PC-3 (cell line): ENCODE results near the gene DNAAF3. TPM values are rescaled to one million over a fixed set of nuclear protein-coding genes. Genes with fewer than 3 reads are reported as not detected.
A peak's percentile ranks its signal among the peaks of the same experiment; 100 is the strongest.

Source experiments
- ATAC-seq: fragments of 200-7000 bp; cut with Tn5 transposase; 2 replicates; pipeline ENCODE4 v1.9.1; 2020; ENCODE audit warnings: mild to moderate bottlenecking, moderate library complexity
- BruUV-seq: library from RNA; stranded (reverse); fragments of 400-500 nt; replicated peaks from 2 replicates; lab custom pipeline; 2021; lab: Mats Ljungman, UMichigan
- CTCF ChIA-PET: fragments of 300-600 bp; sonication (Branson Sonifier 250); formaldehyde crosslinking; loops from one replicate; lab custom pipeline; 2022; ENCODE audit warnings: antibody characterized with exemption; lab: Charles Lee
- POLR2A ChIA-PET: fragments of 300-600 bp; sonication (Branson Sonifier 250); formaldehyde crosslinking; loops from one replicate; lab custom pipeline; 2022; ENCODE audit warnings: antibody characterized with exemption; ENCODE audit not compliant: unreplicated experiment; lab: Charles Lee
- DNase-seq: peaks from one replicate; pipeline ENCODE4 v3.0.0-alpha.2; 2015
- H2AFZ ChIP-seq: fragments of 300-600 bp; sonication (generic); 2 replicates; pipeline ENCODE4 v1.6.0; 2016; ENCODE audit warnings: antibody characterized with exemption, low read length
- H3F3A ChIP-seq: fragments of 300-600 bp; sonication (generic); one replicate; pipeline ENCODE4 v1.6.0; 2017; ENCODE audit warnings: antibody characterized with exemption, low read length, control low read depth, mild to moderate bottlenecking; ENCODE audit not compliant: unreplicated experiment
- H3K27ac ChIP-seq: fragments of 300-600 bp; sonication (generic); 2 replicates; pipeline ENCODE4 v1.5.1; 2016; ENCODE audit warnings: mild to moderate bottlenecking, low read length
- H3K27me3 ChIP-seq: fragments of 300-600 bp; sonication (generic); 2 replicates; pipeline ENCODE4 v1.6.1; 2016; ENCODE audit warnings: low read length, mixed read lengths
- H3K36me3 ChIP-seq: fragments of 300-600 bp; sonication (generic); 2 replicates; pipeline ENCODE4 v1.6.1; 2016; ENCODE audit warnings: low read depth, mixed run types, low read length, mixed read lengths
- H3K4me1 ChIP-seq: fragments of 300-600 bp; sonication (generic); 2 replicates; pipeline ENCODE4 v1.5.1; 2016; ENCODE audit warnings: low read length; ENCODE audit not compliant: insufficient read depth
- H3K4me2 ChIP-seq: fragments of 300-600 bp; sonication (generic); 2 replicates; pipeline ENCODE4 v1.6.0; 2016; ENCODE audit warnings: low read length
- H3K4me3 ChIP-seq: fragments of 300-600 bp; sonication (generic); 2 replicates; pipeline ENCODE4 v1.5.1; 2016; ENCODE audit warnings: mild to moderate bottlenecking, low read length, mixed read lengths
- H3K79me2 ChIP-seq: fragments of 300-600 bp; sonication (generic); 2 replicates; pipeline ENCODE4 v1.6.1; 2017; ENCODE audit warnings: low read length, mixed read lengths
- H3K9ac ChIP-seq: fragments of 300-600 bp; sonication (generic); 2 replicates; pipeline ENCODE4 v1.6.0; 2016; ENCODE audit warnings: mild to moderate bottlenecking, low read length
- H3K9me2 ChIP-seq: fragments of 300-600 bp; sonication (generic); replicated peaks from 2 replicates; pipeline ENCODE4 v1.6.1; 2016; ENCODE audit warnings: mixed run types, low read length, mixed read lengths
- H3K9me3 ChIP-seq: fragments of 300-600 bp; sonication (generic); 2 replicates; pipeline ENCODE4 v1.6.1; 2016; ENCODE audit warnings: low read length, mixed read lengths
- H4K20me1 ChIP-seq: fragments of 300-600 bp; sonication (generic); 2 replicates; pipeline ENCODE4 v1.6.1; 2016; ENCODE audit warnings: low read length, mixed read lengths
- CTCF ChIP-seq: fragments of 300-600 bp; sonication (generic); conservative IDR thresholded peaks from 2 replicates; pipeline ENCODE4 v1.5.1; 2017; ENCODE audit warnings: antibody characterized with exemption, low read depth, mild to moderate bottlenecking, low read length
- EZH2 ChIP-seq: fragments of 300-600 bp; sonication (generic); IDR thresholded peaks from one replicate; pipeline ENCODE4 v1.6.1; 2017; ENCODE audit warnings: antibody characterized with exemption, mild to moderate bottlenecking, low read length; ENCODE audit not compliant: unreplicated experiment
- EZH2phosphoT487 ChIP-seq: fragments of 300-600 bp; sonication (generic); IDR thresholded peaks from 2 replicates; pipeline ENCODE4 v1.6.1; 2018; ENCODE audit warnings: mild to moderate bottlenecking, antibody characterized with exemption, low read length, borderline replicate concordance
- intact Hi-C: fragments of 100-400 bp; cut with micrococcal nuclease; formaldehyde crosslinking; loops from 2 replicates; pipeline ENCODE4 v1.9.0; 2023
- total RNA-seq: library from RNA; depleted of rRNA; stranded (reverse); fragments of >200 nt; gene quantifications from 2 replicates; pipeline ENCODE4 v1.2.3, GENCODE V29; 2014

The DNAAF3 gene
- total RNA-seq, 1 experiment from 2014 or later = 30.0 TPM

- peaks cover 35% of the 10 kb centered on the region for H4K20me1 ChIP-seq
- no peaks in the 10 kb centered on the region for H3K9me3 ChIP-seq
- H3K9me2 ChIP-seq = no peaks in the 10 kb centered on the region
- intact Hi-C loops = loop anchor here (5.0 kb wide), 1 partner anchor 54 kb away; the partner anchor contains the start of gene RDH13
- peaks cover 50% of the 10 kb centered on the region for H3K79me2 ChIP-seq
- H3K4me2 ChIP-seq = peak overlapping the region; percentile 88
- H3K27me3 ChIP-seq = no peaks in the 10 kb centered on the region
- TF ChIP-seq EZH2 (no peak), EZH2phosphoT487 (no peak), CTCF (no peak)
- H2AFZ ChIP-seq = peak overlapping the region; percentile 5; the same call in 1 of the 2 replicates
- H3F3A ChIP-seq = peaks cover 5% of the 10 kb centered on the region
- ATAC-seq (peak; percentile 50), DNase-seq (peak; percentile 56)
- H3K36me3 ChIP-seq = peaks cover 5% of the 10 kb centered on the region; the same call in 1 of the 2 replicates
- peak overlapping the region; percentile 72 for H3K9ac ChIP-seq
- H3K4me3 ChIP-seq = peak overlapping the region; percentile 90
- peaks cover 12% of the 10 kb centered on the region for H3K4me1 ChIP-seq
- ChIA-PET CTCF (no interaction called here), POLR2A (no interaction called here)
- no peak overlapping the region for H3K27ac ChIP-seq
- BruUV-seq = TSS peak; percentile 38
Measured at GRCh38 chr19:55116232-55116858, 50.1 kb downstream of the DNAAF3 start.

- Histone ChIP-seq H2AFZ (0 out of 2 replicates have a peak overlapping the region, but pooled peaks have one; percentile 5), H3K4me3 (peak overlapping the region; percentile 90), H3K9me2 (no peaks in the 10 kb centered on the region), H3K27me3 (no peaks in the 10 kb centered on the region), H3K4me1 (peaks cover 12% of the 10 kb centered on the region), H3K9me3 (no peaks in the 10 kb centered on the region), H3K9ac (peak overlapping the region; percentile 19; the same call in 1 of the 2 replicates), H4K20me1 (peaks cover 35% of the 10 kb centered on the region), H3K27ac (no peak overlapping the region), H3K79me2 (peaks cover 50% of the 10 kb centered on the region), H3K4me2 (peak overlapping the region; percentile 88), H3K36me3 (peaks cover 5% of the 10 kb centered on the region; the same call in 1 of the 2 replicates), H3F3A (peaks cover 3% of the 10 kb centered on the region)
- intact Hi-C loops = loop anchor here (5.0 kb wide), 1 partner anchor 53 kb away; the partner anchor contains the start of gene RDH13
- TF ChIP-seq EZH2 (no peak), CTCF (no peak), EZH2phosphoT487 (no peak)
- no TSS peak for BruUV-seq
- DNase-seq = no peak
- ChIA-PET POLR2A (no interaction called here), CTCF (interaction anchor here (0.6 kb wide), 1 partner anchor 30 kb away, joined by 3 read pairs; no protein-coding TSS in a partner anchor)
- no peak for ATAC-seq
Measured at GRCh38 chr19:55115446-55116065, 50.9 kb downstream of the DNAAF3 start.
